ENCODE results near the gene AQP10. TPM values are rescaled to one million over a fixed set of nuclear protein-coding genes. Genes with fewer than 3 reads are reported as not detected.
A peak's percentile ranks its signal among the peaks of the same experiment; 100 is the strongest.

AQP10 gene
- total RNA-seq, 1 experiment from 2014 or later: not detected

- no TSS peak for BruUV-seq (replicated peaks)
- H3K4me3 ChIP-seq (ENCODE audit: low read depth in 2 of 2, low read length in 2 of 2): no peak overlapping the region
- no peak overlapping the region for H3K27ac ChIP-seq (ENCODE audit: low read length)
- no peaks in the 10 kb centered on the region for H3K27me3 ChIP-seq (ENCODE audit: control insufficient read depth, insufficient read depth, low read length)
- intact Hi-C loops (cut with micrococcal nuclease; ENCODE audit: unreplicated experiment) (no loop called here), in situ Hi-C loops (cut with HindIII; ENCODE audit: low pct_unique_long_range_greater_than_20kb, low sequenced_read_pairs) (no loop called here)
- peak; percentile 90 for TF ChIP-seq CTCF (IDR thresholded peaks at IDR 0.05)
- no peak for TF ChIP-seq TCF7L2 (IDR thresholded peaks at IDR 0.05; ENCODE audit: low read depth, low read length)
- POLR2A ChIA-PET: no interaction called here
- H3K4me1 ChIP-seq (ENCODE audit: control insufficient read depth, insufficient read depth, low read length): no peaks in the 10 kb centered on the region
- no peak for DNase-seq (ENCODE audit: low read depth, low spot score)
- peaks cover 2% of the 10 kb centered on the region; the same call in 1 of the 2 replicates for H3K36me3 ChIP-seq (ENCODE audit: control insufficient read depth, insufficient read depth, low read length)
- no peak for ATAC-seq
- CTCF ChIA-PET: interaction anchor here (0.6 to 2.2 kb wide), 2 partner anchors 10 to 16 kb away, joined by 3 to 8 read pairs; no protein-coding TSS in a partner anchor
- H3K9me3 ChIP-seq (ENCODE audit: control insufficient read depth, insufficient read depth, low read depth, low read length): no peaks in the 10 kb centered on the region
Measured at GRCh38 chr1:154344977-154345837, 24.3 kb downstream of the AQP10 start.

- BruUV-seq (replicated peaks): no TSS peak
- Histone ChIP-seq H3K27me3 (ENCODE audit: control insufficient read depth, insufficient read depth, low read length) (no peaks in the 10 kb centered on the region), H3K4me3 (ENCODE audit: low read depth in 2 of 2, low read length in 2 of 2) (no peak overlapping the region), H3K36me3 (ENCODE audit: control insufficient read depth, insufficient read depth, low read length) (peaks cover 2% of the 10 kb centered on the region; the same call in 1 of the 2 replicates), H3K27ac (ENCODE audit: low read length) (no peak overlapping the region), H3K4me1 (ENCODE audit: control insufficient read depth, insufficient read depth, low read length) (no peaks in the 10 kb centered on the region), H3K9me3 (ENCODE audit: control insufficient read depth, insufficient read depth, low read depth, low read length) (no peaks in the 10 kb centered on the region)
- ChIA-PET CTCF (no interaction called here), POLR2A (no interaction called here)
- no peak for DNase-seq (ENCODE audit: low read depth, low spot score)
- in situ Hi-C loops (cut with HindIII; ENCODE audit: low pct_unique_long_range_greater_than_20kb, low sequenced_read_pairs): no loop called here
- intact Hi-C loops (cut with micrococcal nuclease; ENCODE audit: unreplicated experiment): no loop called here
- TF ChIP-seq POLR2AphosphoS5 (IDR thresholded peaks at IDR 0.05; ENCODE audit: low read depth, low read length) (no peak), TCF7L2 (IDR thresholded peaks at IDR 0.05; ENCODE audit: low read depth, low read length) (no peak), SIN3A (IDR thresholded peaks at IDR 0.05; ENCODE audit: borderline replicate concordance, insufficient read depth, low read depth, low read length) (no peak), CTCF (IDR thresholded peaks at IDR 0.05) (no peak), REST (IDR thresholded peaks at IDR 0.05; ENCODE audit: insufficient read depth in 1 of 2, low read depth in 2 of 2, low read length in 1 of 2) (no peak)
- ATAC-seq: no peak
Measured at GRCh38 chr1:154346276-154346917, 25.5 kb downstream of the AQP10 start.
